HG03139 (cell line): ENCODE measurements around the gene ENAM.
"Not testable (repeated sequence)": the region's sequence is repeated elsewhere in the genome, so short reads cannot be mapped to it uniquely, and the experiment has no call there.

Experiments
- ATAC-seq: cut with Tn5 transposase; IDR thresholded peaks from one replicate; pipeline ENCODE4 v1.9.1; 2021; ENCODE audit not compliant: unreplicated experiment

The ENAM gene

GRCh38 chr4:70676554-70677090, 48.1 kb downstream of the ENAM start:
- no peak for ATAC-seq

- ATAC-seq, result peak; percentile 86
These were observed 49.9 kb downstream of the ENAM start for GRCh38 chr4:70678383-70678999.

- no peak for ATAC-seq
These were observed 52.4 kb downstream of the ENAM start for GRCh38 chr4:70680934-70681333.

GRCh38 chr4:70681704-70682103, 53.2 kb downstream of the ENAM start:
- no peak for ATAC-seq

GRCh38 chr4:70682142-70682541, 53.6 kb downstream of the ENAM start:
- not testable (repeated sequence) for ATAC-seq

GRCh38 chr4:70687392-70687791, 58.8 kb downstream of the ENAM start:
- peak; percentile 2 for ATAC-seq

- ATAC-seq, result peak; percentile 91
These were observed 59.6 kb downstream of the ENAM start, which contains the start of gene UTP3 for GRCh38 chr4:70687821-70688794. TSS of gene UTP3 (plus strand) at chr4:70688532. CDS start at chr4:70688678, 146 bp downstream.

- ATAC-seq, result peak; percentile 5
These were observed 60.3 kb downstream of the ENAM start for GRCh38 chr4:70688795-70689231.

- no peak for ATAC-seq
These were observed 63.1 kb downstream of the ENAM start for GRCh38 chr4:70691661-70692060.

- not testable (repeated sequence) for ATAC-seq
These were observed 66.1 kb downstream of the ENAM start for GRCh38 chr4:70694633-70695032.
